Measurements from ENCODE around the gene TULP4. TPM values are rescaled to one million over a fixed set of nuclear protein-coding genes. Genes with fewer than 3 reads are reported as not detected.

Gene TULP4
- total and polyA plus RNA-seq, 2 donors (not counting 1 experiment from before 2014, with no cell fraction given): 12.0 to 90.0 TPM

DNA sequence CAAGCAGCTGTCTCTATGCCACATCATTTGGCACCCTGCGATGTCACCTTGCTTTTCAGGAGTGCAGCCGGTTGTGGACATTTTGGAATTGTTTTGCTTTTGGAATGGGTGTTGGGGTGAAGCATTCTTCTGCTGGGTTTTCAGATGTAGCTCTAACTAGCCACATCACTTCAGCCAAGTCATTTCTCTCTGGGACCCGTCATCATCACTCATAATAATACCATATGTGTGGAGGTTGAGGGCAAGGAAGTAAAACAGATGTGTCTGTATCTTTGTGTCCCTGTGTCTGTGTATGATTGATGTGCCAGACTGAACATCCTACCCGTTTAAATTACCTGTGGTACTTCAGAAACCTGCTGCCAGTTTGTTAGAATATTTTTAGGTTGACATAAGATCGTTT is 49.5 kb upstream of the TULP4 start:
- POLR2A ChIA-PET: interaction anchor here (0.7 kb wide), 1 partner anchor 105 kb away, joined by 3 read pairs; no protein-coding TSS in a partner anchor

DNA sequence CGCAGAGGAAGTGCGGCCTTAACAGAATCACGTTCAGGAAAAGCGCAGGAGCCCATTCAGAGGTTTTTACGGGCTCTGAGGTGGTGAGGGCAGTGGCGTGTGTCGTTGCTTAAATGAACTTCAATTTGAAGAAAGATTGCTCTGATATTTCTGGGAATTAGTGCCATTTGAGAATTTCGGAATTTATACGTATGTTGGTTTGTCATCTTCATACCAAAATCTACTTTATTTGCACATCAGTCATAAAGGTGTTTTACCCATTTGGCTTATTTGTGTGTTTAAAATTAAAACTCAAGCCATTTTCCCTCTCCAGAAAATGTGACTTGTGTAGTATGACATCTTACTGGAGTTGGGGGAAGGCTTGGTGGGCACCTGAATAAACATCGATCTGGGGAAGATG is 48.1 kb upstream of the TULP4 start:
- 100% methylated on average over 8 of the region's 10 CpGs for WGBS (ENCODE audit: insufficient coverage)
- no peak overlapping the region for H3K27ac ChIP-seq (ENCODE audit: low read length in 2 of 2)
- H3K4me3 Mint-ChIP-seq: no peak overlapping the region
- H3K27me3 ChIP-seq (replicated peaks in 1 of 4; ENCODE audit: control extremely low read depth in 1 of 4, control insufficient read depth in 3 of 4, insufficient read depth in 4 of 4, low read length in 3 of 4): no peaks in the 10 kb centered on the region
- H3K9me3 ChIP-seq (ENCODE audit: control extremely low read depth in 1 of 3, control insufficient read depth in 2 of 3, insufficient read depth in 1 of 3, low read length in 2 of 3): no peaks in the 10 kb centered on the region
- TF ChIP-seq EZH2 (IDR thresholded peaks at IDR 0.05; ENCODE audit: borderline replicate concordance, insufficient read depth, low read depth, low read length, poor library complexity, severe bottlenecking): no peak
- H3K4me1 ChIP-seq (ENCODE audit: control insufficient read depth in 2 of 2, insufficient read depth in 2 of 2, low read length in 2 of 2): peaks cover under 1 to 3% of the 10 kb centered on the region in 2 donors
- no peak overlapping the region for H3K4me2 ChIP-seq (replicated peaks; ENCODE audit: low read depth, low read length, poor library complexity, severe bottlenecking)
- ATAC-seq (ENCODE audit: low read depth): no peak
- H3K9me3 Mint-ChIP-seq (ENCODE audit: insufficient read depth): no peaks in the 10 kb centered on the region
- H3K9ac ChIP-seq (ENCODE audit: low read length): no peak overlapping the region
- no peak for DNase-seq
- H2AFZ ChIP-seq (ENCODE audit: insufficient read depth, low read depth, low read length, poor library complexity, severe bottlenecking): no peak overlapping the region
- peaks cover 39% of the 10 kb centered on the region for H3K79me2 ChIP-seq (ENCODE audit: control insufficient read depth, insufficient read depth, low read length)
- no peak overlapping the region for H3K4me3 ChIP-seq (ENCODE audit: control extremely low read depth in 1 of 5, extremely low read depth in 1 of 5, insufficient read depth in 1 of 5, low read depth in 2 of 5, low read length in 4 of 5)
- POLR2A ChIA-PET: no interaction called here
- no peaks in the 10 kb centered on the region for H3K27me3 Mint-ChIP-seq
- H3K27ac Mint-ChIP-seq: no peak overlapping the region
- peaks cover 0 to 18% of the 10 kb centered on the region in 2 experiments for H3K36me3 ChIP-seq (replicated peaks in 1 of 2; ENCODE audit: control extremely low read depth in 1 of 2, control insufficient read depth in 1 of 2, extremely low read depth in 1 of 2, insufficient read depth in 2 of 2, low read length in 1 of 2)
- intact Hi-C loops (cut with micrococcal nuclease): no loop called here
- CTCF ChIA-PET: no interaction called here
- H4K20me1 ChIP-seq (ENCODE audit: control insufficient read depth, insufficient read depth, low read length, poor library complexity, severe bottlenecking): peaks cover 18% of the 10 kb centered on the region
- peaks cover 9% of the 10 kb centered on the region for H3K4me1 Mint-ChIP-seq

More for the DNA sequence above, 49.5 kb upstream of the TULP4 start:
- WGBS (ENCODE audit: insufficient coverage): 50% methylated on average over 1 of the region's 5 CpGs
- Histone ChIP-seq H2AFZ (ENCODE audit: insufficient read depth, low read depth, low read length, poor library complexity, severe bottlenecking) (no peak overlapping the region), H3K27ac (ENCODE audit: low read length in 2 of 2) (no peak overlapping the region), H3K9me3 (ENCODE audit: control extremely low read depth in 1 of 3, control insufficient read depth in 2 of 3, insufficient read depth in 1 of 3, low read length in 2 of 3) (no peaks in the 10 kb centered on the region), H3K4me2 (replicated peaks; ENCODE audit: low read depth, low read length, poor library complexity, severe bottlenecking) (no peak overlapping the region), H3K36me3 (replicated peaks in 1 of 2; ENCODE audit: control extremely low read depth in 1 of 2, control insufficient read depth in 1 of 2, extremely low read depth in 1 of 2, insufficient read depth in 2 of 2, low read length in 1 of 2) (peaks cover 0 to 18% of the 10 kb centered on the region in 2 experiments), H4K20me1 (ENCODE audit: control insufficient read depth, insufficient read depth, low read length, poor library complexity, severe bottlenecking) (peaks cover 31% of the 10 kb centered on the region), H3K4me3 (ENCODE audit: control extremely low read depth in 1 of 5, extremely low read depth in 1 of 5, insufficient read depth in 1 of 5, low read depth in 2 of 5, low read length in 4 of 5) (no peak overlapping the region), H3K4me1 (ENCODE audit: control insufficient read depth in 2 of 2, insufficient read depth in 2 of 2, low read length in 2 of 2) (peaks cover 4 to 6% of the 10 kb centered on the region in 2 donors), H3K79me2 (ENCODE audit: control insufficient read depth, insufficient read depth, low read length) (peaks cover 40% of the 10 kb centered on the region), H3K9ac (ENCODE audit: low read length) (no peak overlapping the region), H3K27me3 (replicated peaks in 1 of 4; ENCODE audit: control extremely low read depth in 1 of 4, control insufficient read depth in 3 of 4, insufficient read depth in 4 of 4, low read length in 3 of 4) (no peaks in the 10 kb centered on the region)
- TF ChIP-seq EZH2 (IDR thresholded peaks at IDR 0.05; ENCODE audit: borderline replicate concordance, insufficient read depth, low read depth, low read length, poor library complexity, severe bottlenecking) (no peak), CTCF (IDR thresholded peaks at IDR 0.05) (no peak)
- no peaks in the 10 kb centered on the region for H3K9me3 Mint-ChIP-seq (ENCODE audit: insufficient read depth)
- no peak overlapping the region for H3K4me3 Mint-ChIP-seq
- CTCF ChIA-PET: interaction anchor here (1.2 kb wide), 1 partner anchor 42 kb away, joined by 3 read pairs; no protein-coding TSS in a partner anchor
- ATAC-seq (ENCODE audit: low read depth) (no peak), DNase-seq (no peak)
- no peaks in the 10 kb centered on the region for H3K27me3 Mint-ChIP-seq
- H3K4me1 Mint-ChIP-seq: peaks cover 16% of the 10 kb centered on the region
- intact Hi-C loops (cut with micrococcal nuclease): no loop called here
- H3K27ac Mint-ChIP-seq: no peak overlapping the region
